ENCODE data around the gene MAP3K5. TPM values are rescaled to one million over a fixed set of nuclear protein-coding genes. Genes with fewer than 3 reads are reported as not detected.

Gene MAP3K5, protein sequence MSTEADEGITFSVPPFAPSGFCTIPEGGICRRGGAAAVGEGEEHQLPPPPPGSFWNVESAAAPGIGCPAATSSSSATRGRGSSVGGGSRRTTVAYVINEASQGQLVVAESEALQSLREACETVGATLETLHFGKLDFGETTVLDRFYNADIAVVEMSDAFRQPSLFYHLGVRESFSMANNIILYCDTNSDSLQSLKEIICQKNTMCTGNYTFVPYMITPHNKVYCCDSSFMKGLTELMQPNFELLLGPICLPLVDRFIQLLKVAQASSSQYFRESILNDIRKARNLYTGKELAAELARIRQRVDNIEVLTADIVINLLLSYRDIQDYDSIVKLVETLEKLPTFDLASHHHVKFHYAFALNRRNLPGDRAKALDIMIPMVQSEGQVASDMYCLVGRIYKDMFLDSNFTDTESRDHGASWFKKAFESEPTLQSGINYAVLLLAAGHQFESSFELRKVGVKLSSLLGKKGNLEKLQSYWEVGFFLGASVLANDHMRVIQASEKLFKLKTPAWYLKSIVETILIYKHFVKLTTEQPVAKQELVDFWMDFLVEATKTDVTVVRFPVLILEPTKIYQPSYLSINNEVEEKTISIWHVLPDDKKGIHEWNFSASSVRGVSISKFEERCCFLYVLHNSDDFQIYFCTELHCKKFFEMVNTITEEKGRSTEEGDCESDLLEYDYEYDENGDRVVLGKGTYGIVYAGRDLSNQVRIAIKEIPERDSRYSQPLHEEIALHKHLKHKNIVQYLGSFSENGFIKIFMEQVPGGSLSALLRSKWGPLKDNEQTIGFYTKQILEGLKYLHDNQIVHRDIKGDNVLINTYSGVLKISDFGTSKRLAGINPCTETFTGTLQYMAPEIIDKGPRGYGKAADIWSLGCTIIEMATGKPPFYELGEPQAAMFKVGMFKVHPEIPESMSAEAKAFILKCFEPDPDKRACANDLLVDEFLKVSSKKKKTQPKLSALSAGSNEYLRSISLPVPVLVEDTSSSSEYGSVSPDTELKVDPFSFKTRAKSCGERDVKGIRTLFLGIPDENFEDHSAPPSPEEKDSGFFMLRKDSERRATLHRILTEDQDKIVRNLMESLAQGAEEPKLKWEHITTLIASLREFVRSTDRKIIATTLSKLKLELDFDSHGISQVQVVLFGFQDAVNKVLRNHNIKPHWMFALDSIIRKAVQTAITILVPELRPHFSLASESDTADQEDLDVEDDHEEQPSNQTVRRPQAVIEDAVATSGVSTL (N-terminal part only)
- 10 to 100 TPM; 26.4 to 45.1 (median 41.8) TPM for total RNA-seq

DNA sequence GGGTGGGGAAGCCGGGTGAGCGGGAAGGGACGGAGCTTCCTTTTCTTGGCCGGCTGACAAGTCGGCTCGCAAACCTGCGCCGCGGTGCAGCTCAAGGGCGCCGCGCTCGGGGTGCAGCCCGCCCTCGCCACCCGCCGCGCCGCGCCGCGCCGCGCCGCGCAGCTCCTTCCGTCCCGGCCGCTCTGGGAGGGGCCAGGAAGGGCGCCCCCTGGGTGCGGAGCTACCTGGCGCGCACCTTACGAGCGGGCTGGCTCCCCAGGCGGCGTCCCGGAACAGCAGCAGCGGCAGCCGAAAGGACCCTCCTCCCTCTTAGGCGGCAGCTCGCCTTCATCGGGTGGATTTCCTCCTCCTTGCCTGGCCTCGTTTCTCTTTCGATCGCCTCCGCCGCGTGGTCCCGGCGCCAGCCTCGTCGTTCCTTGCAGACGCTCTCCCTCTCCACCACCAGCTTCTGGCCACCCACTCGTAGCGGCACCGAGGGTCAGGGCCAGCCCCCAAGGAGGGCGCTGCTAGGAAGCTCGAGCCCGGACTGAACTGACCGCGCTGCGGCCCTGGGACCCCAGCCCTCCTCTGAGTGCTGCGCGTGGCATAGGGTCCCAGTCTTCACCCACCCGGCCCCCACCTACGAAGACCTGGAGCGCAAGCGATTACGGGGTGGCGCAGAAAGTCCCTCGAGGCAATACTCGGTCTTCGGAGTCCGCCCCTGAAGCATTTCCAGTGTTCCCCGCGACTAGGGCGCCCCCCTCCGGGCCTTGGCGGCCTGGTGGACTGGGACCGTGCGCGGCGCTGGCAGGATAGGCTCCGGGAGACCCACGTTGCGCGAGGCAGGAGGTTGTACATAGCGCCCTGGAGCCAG lies at the start of gene MAP3K5:
Gene MAP3K5, minus strand, starts transcription at position 68 of the 853 bp plus-strand sequence. CDS start 320 bp downstream, outside the sequence.
- H3K4me1 ChIP-seq = peaks cover 22 to 38% (median 31%) of the 10 kb centered on the region in 4 donors
- peak; percentile 95 to 97 for ATAC-seq (ENCODE audit: low FRiP score in 2 of 2)

DNA sequence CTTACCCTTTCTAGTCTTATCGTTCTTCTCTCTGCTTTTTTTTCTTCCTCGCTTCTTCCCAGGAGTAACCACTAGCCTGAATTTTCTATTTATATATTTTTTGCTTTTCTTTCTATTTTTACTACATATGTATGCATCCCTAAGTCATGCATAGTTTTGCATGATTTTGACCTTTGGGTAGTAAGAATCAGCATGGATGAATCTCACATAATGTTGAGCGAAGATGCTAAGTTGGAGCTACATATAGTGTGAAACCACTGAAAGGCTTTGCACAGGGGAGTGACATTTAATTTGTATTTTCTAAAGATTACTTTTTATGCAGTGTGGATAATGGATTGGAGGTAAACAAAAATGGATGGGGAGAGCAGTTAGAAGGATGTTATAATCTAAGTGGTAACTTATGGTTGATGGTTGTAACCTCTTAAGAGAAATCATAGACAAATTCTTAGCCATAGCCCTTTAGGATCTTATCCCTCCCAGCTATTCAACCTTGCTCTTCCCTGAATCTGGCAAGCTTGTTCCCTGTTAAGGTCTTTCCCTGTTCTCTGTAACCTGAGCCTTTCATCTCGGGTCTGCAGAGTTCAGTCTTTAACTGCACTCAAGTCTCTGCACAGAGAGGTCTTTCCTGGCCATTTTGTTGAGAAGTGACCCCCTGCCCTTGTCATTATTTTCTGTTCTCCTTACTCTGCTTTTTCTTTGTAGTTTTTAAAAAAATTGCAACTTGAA lies 48.2 kb upstream of the MAP3K5 start:
- no peak overlapping the region for H3K4me3 ChIP-seq
- no peak for ATAC-seq (ENCODE audit: low FRiP score in 2 of 2)
- WGBS, 2 donors = 89 to 92% methylated on average over 4 of the region's 4 CpGs
- DNase-seq = no peak
- H3K4me1 ChIP-seq = no peaks in the 10 kb centered on the region
- TF ChIP-seq POLR2A (IDR thresholded peaks at IDR 0.05) = no peak
- TF ChIP-seq POLR2AphosphoS5 (IDR thresholded peaks at IDR 0.05) = no peak
- no peak for TF ChIP-seq EP300 (IDR thresholded peaks at IDR 0.05)
- TF ChIP-seq, protein P1, sequence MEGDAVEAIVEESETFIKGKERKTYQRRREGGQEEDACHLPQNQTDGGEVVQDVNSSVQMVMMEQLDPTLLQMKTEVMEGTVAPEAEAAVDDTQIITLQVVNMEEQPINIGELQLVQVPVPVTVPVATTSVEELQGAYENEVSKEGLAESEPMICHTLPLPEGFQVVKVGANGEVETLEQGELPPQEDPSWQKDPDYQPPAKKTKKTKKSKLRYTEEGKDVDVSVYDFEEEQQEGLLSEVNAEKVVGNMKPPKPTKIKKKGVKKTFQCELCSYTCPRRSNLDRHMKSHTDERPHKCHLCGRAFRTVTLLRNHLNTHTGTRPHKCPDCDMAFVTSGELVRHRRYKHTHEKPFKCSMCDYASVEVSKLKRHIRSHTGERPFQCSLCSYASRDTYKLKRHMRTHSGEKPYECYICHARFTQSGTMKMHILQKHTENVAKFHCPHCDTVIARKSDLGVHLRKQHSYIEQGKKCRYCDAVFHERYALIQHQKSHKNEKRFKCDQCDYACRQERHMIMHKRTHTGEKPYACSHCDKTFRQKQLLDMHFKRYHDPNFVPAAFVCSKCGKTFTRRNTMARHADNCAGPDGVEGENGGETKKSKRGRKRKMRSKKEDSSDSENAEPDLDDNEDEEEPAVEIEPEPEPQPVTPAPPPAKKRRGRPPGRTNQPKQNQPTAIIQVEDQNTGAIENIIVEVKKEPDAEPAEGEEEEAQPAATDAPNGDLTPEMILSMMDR (IDR thresholded peaks at IDR 0.05) = no peak
- H3K27me3 ChIP-seq = no peaks in the 10 kb centered on the region
- H3K27ac ChIP-seq = no peak overlapping the region
- no peaks in the 10 kb centered on the region for H3K9me3 ChIP-seq
- no peaks in the 10 kb centered on the region for H3K36me3 ChIP-seq

More for the DNA sequence above, at the start of gene MAP3K5:
- WGBS, 2 donors = 1 to 2% methylated on average over 10 to 21 of the region's 89 CpGs
- TF ChIP-seq, protein P1 (IDR thresholded peaks at IDR 0.05) = peak; percentile 82 to 96 (median 88)
- TF ChIP-seq POLR2AphosphoS5 (IDR thresholded peaks at IDR 0.05) (peak; percentile 40 to 48), POLR2A (IDR thresholded peaks at IDR 0.05) (peak in 3 of 4 donors; percentile 37 to 73 (median 54)), EP300 (IDR thresholded peaks at IDR 0.05) (peak in 1 of 4 donors; percentile 44)
- H3K36me3 ChIP-seq = no peaks in the 10 kb centered on the region
- H3K9me3 ChIP-seq = no peaks in the 10 kb centered on the region
- no peaks in the 10 kb centered on the region for H3K27me3 ChIP-seq
- H3K4me3 ChIP-seq = peak within 1 kb of the TSS; percentile 80 to 97 (median 92)
- DNase-seq = peak; percentile 96 to 98
- H3K27ac ChIP-seq = peak within 1 kb of the TSS; percentile 97 to 99 (median 98)

DNA sequence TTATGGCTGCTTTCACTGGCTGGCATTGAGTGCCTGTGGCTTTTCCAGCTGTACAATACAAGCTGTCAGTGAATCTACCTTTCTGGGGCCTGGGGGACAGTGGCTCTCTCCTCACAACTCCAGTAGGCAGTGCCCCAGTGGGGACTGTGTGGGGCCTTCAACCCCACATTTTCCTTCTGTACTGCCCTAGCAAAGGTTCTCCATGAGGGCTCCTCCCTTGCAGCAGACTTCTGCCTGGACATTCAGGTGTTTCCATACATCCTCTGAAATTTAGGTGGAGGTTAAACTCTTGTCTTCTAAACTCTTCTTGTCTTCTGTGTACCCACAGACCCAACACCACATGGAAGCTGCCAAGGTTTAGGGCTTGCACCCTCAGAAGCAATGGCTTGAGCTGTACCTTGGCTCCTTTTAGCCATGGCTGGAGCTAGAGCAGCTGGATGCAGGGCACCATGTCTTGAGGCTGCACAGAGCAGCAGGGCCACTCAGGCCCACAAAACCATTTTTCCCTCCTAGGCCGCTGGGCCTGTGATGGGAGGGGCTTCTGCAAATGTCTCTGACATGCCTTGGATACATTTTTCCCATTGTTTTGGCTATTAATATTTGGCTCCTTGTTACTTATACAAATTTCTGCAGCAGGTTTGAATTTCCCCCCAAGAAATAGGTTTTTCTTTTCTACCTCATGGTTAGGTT lies 39.7 kb upstream of the MAP3K5 start:
- WGBS, 2 donors = 96 to 100% methylated on average over 1 of the region's 1 CpG
- no peak for TF ChIP-seq POLR2AphosphoS5 (IDR thresholded peaks at IDR 0.05)
- no peak for TF ChIP-seq EP300 (IDR thresholded peaks at IDR 0.05)
- TF ChIP-seq POLR2A (IDR thresholded peaks at IDR 0.05) = no peak
- TF ChIP-seq, protein P1 (IDR thresholded peaks at IDR 0.05) = no peak
- ATAC-seq (ENCODE audit: low FRiP score in 2 of 2) = no peak

More for the DNA sequence above, 39.7 kb upstream of the MAP3K5 start:
- Histone ChIP-seq H3K36me3 (peaks cover 0 to 15% (median 0%) of the 10 kb centered on the region in 4 donors), H3K4me1 (no peaks in the 10 kb centered on the region), H3K9me3 (peaks cover 0 to 13% (median 10%) of the 10 kb centered on the region in 4 donors), H3K27ac (no peak overlapping the region), H3K4me3 (no peak overlapping the region), H3K27me3 (no peaks in the 10 kb centered on the region)
- DNase-seq = no peak
